SK-N-MC (cell line): ENCODE results near the gene KCNJ14.

ENCODE experiments used
- DNase-seq: peaks from one replicate; pipeline ENCODE4 v3.0.0-alpha.2; 2011; ENCODE audit warnings: low read depth, low spot score
- H3K27ac ChIP-seq: fragments of 200-600 bp; sonication (generic); 2 replicates; pipeline ENCODE4 v1.5.1; 2016; ENCODE audit warnings: mixed run types
- H3K36me3 ChIP-seq: fragments of 200-600 bp; sonication (generic); 2 replicates; pipeline ENCODE4 v1.6.1; 2017; ENCODE audit warnings: antibody characterized with exemption, low read length, mixed read lengths; ENCODE audit not compliant: insufficient read depth
- H3K4me3 ChIP-seq: fragments of 200-600 bp; sonication (generic); 2 replicates; pipeline ENCODE4 v1.5.1; 2016
- H3K9ac ChIP-seq: fragments of 200-600 bp; sonication (generic); 2 replicates; pipeline ENCODE4 v1.8.0; 2017; ENCODE audit warnings: mixed run types, mixed read lengths; ENCODE audit not compliant: insufficient read length
- H3K9me3 ChIP-seq: fragments of 200-600 bp; sonication (generic); 2 replicates; pipeline ENCODE4 v1.6.1; 2017; ENCODE audit warnings: low read depth, mild to moderate bottlenecking, antibody characterized with exemption, low read length, moderate library complexity, mixed read lengths
- EZH2 ChIP-seq: fragments of 200-600 bp; sonication (generic); IDR thresholded peaks from one replicate; pipeline ENCODE4 v1.6.1; 2017; ENCODE audit warnings: antibody characterized with exemption
- FOXP2 ChIP-seq: optimal IDR thresholded peaks from 2 replicates; pipeline ENCODE3; 2011; ENCODE audit warnings: mild to moderate bottlenecking, moderate library complexity; ENCODE audit not compliant: insufficient read depth; ENCODE audit errors: extremely low read length, control extremely low read depth
- POLR2AphosphoS5 ChIP-seq: IDR thresholded peaks from 2 replicates; pipeline ENCODE4 v1.6.1; 2012; ENCODE audit warnings: mild to moderate bottlenecking, low read depth, low read length, borderline replicate concordance

KCNJ14 gene

GRCh38 chr19:48513289-48514122 is 58.1 kb downstream of the KCNJ14 start:
- TF ChIP-seq EZH2, result no peak
- peak; percentile 34; the same call in 1 of the 2 replicates for TF ChIP-seq POLR2AphosphoS5
- no peak for TF ChIP-seq FOXP2
- H3K9me3 ChIP-seq, result no peaks in the 10 kb centered on the region
- H3K9ac ChIP-seq, result peak overlapping the region; percentile 25
- peak overlapping the region; percentile 87 for H3K4me3 ChIP-seq
- H3K36me3 ChIP-seq, result no peaks in the 10 kb centered on the region
- DNase-seq, result no peak
- H3K27ac ChIP-seq, result no peak overlapping the region

- TF ChIP-seq POLR2AphosphoS5, result no peak
- TF ChIP-seq FOXP2, result no peak
- no peak for TF ChIP-seq EZH2
Observed at GRCh38 chr19:48514123-48514458, 58.7 kb downstream of the KCNJ14 start.

GRCh38 chr19:48516536-48516935 is 61.2 kb downstream of the KCNJ14 start:
- no peak for DNase-seq
- TF ChIP-seq FOXP2 (no peak), POLR2AphosphoS5 (no peak), EZH2 (no peak)
- Histone ChIP-seq H3K4me3 (no peak overlapping the region), H3K9me3 (no peaks in the 10 kb centered on the region), H3K36me3 (no peaks in the 10 kb centered on the region), H3K27ac (no peak overlapping the region), H3K9ac (no peak overlapping the region)

More at GRCh38 chr19:48514123-48514458, 58.7 kb downstream of the KCNJ14 start:
- no peak overlapping the region for H3K9ac ChIP-seq
- peak overlapping the region; percentile 87; the same call in 1 of the 2 replicates for H3K4me3 ChIP-seq
- no peak for DNase-seq
- no peak overlapping the region for H3K27ac ChIP-seq
- H3K9me3 ChIP-seq, result no peaks in the 10 kb centered on the region
- H3K36me3 ChIP-seq, result no peaks in the 10 kb centered on the region
